Gastroesophageal sphincter (tissue), 3 donors: Measurements from ENCODE around the gene PHLDA2.

ENCODE experiments used
- EP300 ChIP-seq: sonication (generic); formaldehyde crosslinking; IDR thresholded peaks from one replicate; pipeline ENCODE4 v1.6.1; 2017; ENCODE audit warnings: antibody characterized with exemption, mild to moderate bottlenecking
- POLR2A ChIP-seq, 2 donors: fragments of 450-650 bp; IDR thresholded peaks; one replicate each; pipeline ENCODE4 v1.6.1; 2017; ENCODE audit warnings: antibody characterized with exemption in 2 of 2, mild to moderate bottlenecking in 2 of 2, moderate library complexity in 1 of 2
- POLR2AphosphoS5 ChIP-seq: sonication (generic); formaldehyde crosslinking; IDR thresholded peaks from one replicate; pipeline ENCODE4 v1.6.1; 2017; ENCODE audit warnings: antibody characterized with exemption
- TF ChIP-seq, protein P1 (sequence below), 4 experiments: fragments of 200-600 bp in 2 of 4; fragments of 450-650 bp in 2 of 4; sonication (generic) in 1 of 4; IDR thresholded peaks; one replicate each; pipeline ENCODE4 v1.5.1; 2017 to 2019; ENCODE audit warnings: antibody characterized with exemption in 4 of 4, mild to moderate bottlenecking in 2 of 4, moderate library complexity in 2 of 4

DNA sequence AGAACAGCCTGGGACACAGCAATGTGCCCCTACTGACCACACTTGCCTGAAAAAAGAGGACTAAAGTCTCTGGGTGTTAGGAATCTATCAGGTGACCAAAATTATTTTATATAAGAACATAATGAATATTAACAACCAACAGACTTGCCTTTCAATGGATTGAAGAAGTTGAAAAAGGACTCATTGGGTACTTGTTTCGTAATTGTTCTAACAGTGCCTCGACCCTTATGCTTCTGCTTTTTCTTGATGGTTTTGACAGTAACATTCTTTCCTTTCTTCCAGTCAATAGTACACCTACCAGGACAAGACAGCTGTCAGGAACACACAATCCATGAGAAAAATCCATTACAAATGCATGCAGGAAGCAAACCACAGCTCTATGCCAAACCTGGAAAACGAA is 29.0 kb upstream of the PHLDA2 start:
- no peak for TF ChIP-seq POLR2A (IDR thresholded peaks at IDR 0.05)
- TF ChIP-seq POLR2AphosphoS5, result no peak
- TF ChIP-seq, protein P1, sequence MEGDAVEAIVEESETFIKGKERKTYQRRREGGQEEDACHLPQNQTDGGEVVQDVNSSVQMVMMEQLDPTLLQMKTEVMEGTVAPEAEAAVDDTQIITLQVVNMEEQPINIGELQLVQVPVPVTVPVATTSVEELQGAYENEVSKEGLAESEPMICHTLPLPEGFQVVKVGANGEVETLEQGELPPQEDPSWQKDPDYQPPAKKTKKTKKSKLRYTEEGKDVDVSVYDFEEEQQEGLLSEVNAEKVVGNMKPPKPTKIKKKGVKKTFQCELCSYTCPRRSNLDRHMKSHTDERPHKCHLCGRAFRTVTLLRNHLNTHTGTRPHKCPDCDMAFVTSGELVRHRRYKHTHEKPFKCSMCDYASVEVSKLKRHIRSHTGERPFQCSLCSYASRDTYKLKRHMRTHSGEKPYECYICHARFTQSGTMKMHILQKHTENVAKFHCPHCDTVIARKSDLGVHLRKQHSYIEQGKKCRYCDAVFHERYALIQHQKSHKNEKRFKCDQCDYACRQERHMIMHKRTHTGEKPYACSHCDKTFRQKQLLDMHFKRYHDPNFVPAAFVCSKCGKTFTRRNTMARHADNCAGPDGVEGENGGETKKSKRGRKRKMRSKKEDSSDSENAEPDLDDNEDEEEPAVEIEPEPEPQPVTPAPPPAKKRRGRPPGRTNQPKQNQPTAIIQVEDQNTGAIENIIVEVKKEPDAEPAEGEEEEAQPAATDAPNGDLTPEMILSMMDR (IDR thresholded peaks at IDR 0.05), result no peak
- no peak for TF ChIP-seq EP300
